Uterus (tissue), 4 donors: ENCODE results near the gene SNRPF. TPM values are rescaled to one million over a fixed set of nuclear protein-coding genes. Genes with fewer than 3 reads are reported as not detected.
"Not testable (repeated sequence)": the region's sequence is repeated elsewhere in the genome, so short reads cannot be mapped to it uniquely, and the experiment has no call there.

Source experiments
- DNase-seq, 2 donors: peaks; one replicate each; pipeline ENCODE4 v3.0.0-alpha.2; 2019 to 2020
- H3K27ac ChIP-seq, 2 donors: fragments of 200-600 bp; sonication (generic); 1 replicate in 1 of 2; 2 replicates in 1 of 2; pipeline ENCODE4 v1.5.1; 2016 to 2018
- H3K27me3 ChIP-seq, 2 donors: fragments of 200-600 bp; sonication (generic); one replicate each; pipeline ENCODE4 v1.5.1; 2018 to 2019; ENCODE audit warnings: control low read depth in 1 of 2
- H3K36me3 ChIP-seq, 2 donors: fragments of 200-600 bp; sonication (generic); one replicate each; pipeline ENCODE4 v1.5.1; 2019; ENCODE audit warnings: control low read depth in 1 of 2
- H3K4me1 ChIP-seq, 2 donors: fragments of 200-600 bp; sonication (generic); one replicate each; pipeline ENCODE4 v1.5.1; 2018 to 2019; ENCODE audit warnings: control low read depth in 1 of 2
- H3K4me3 ChIP-seq, 2 donors: fragments of 200-600 bp; sonication (generic); 1 replicate in 1 of 2; 2 replicates in 1 of 2; pipeline ENCODE4 v1.5.1; 2018 to 2019; ENCODE audit warnings: mild to moderate bottlenecking in 1 of 2
- H3K9me3 ChIP-seq, 2 donors: fragments of 200-600 bp; sonication (generic); one replicate each; pipeline ENCODE4 v1.5.1; 2019; ENCODE audit warnings: control low read depth in 1 of 2
- POLR2A ChIP-seq, 2 donors: fragments of 450-650 bp; IDR thresholded peaks; one replicate each; pipeline ENCODE4 v1.6.1; 2016; ENCODE audit warnings: antibody characterized with exemption in 2 of 2, mild to moderate bottlenecking in 1 of 2, moderate library complexity in 1 of 2
- intact Hi-C: fragments of 100-400 bp; cut with DNase I; formaldehyde crosslinking; loops from one replicate; pipeline ENCODE4 v1.15.1; 2023; ENCODE audit warnings: low total_unique reads
- total RNA-seq, 4 donors: library from RNA; depleted of rRNA in 3 of 4; stranded (reverse); fragments of >200 nt in 3 of 4; gene quantifications; one replicate each; pipeline versions ENCODE4 v1.1.0 to v1.2.4, GENCODE V29; 2014 to 2023
- TF ChIP-seq, protein P1 (sequence below), 4 experiments: fragments of 200-600 bp in 2 of 4; fragments of 450-650 bp in 2 of 4; sonication (generic) in 2 of 4; IDR thresholded peaks; one replicate each; pipeline ENCODE4 v1.5.1; 2016 to 2019; ENCODE audit warnings: antibody characterized with exemption in 4 of 4, mild to moderate bottlenecking in 2 of 4, moderate library complexity in 1 of 4
- donor health status: DM: yes; HTN: yes; CAD: no.

Gene SNRPF
- total RNA-seq, 4 donors from 2014 or later, result 0.26 to 23.1 (median 16.1) TPM

GRCh38 chr12:95836630-95837239 is 22.0 kb upstream of the SNRPF start:
- Histone ChIP-seq H3K27ac (no peak overlapping the region), H3K36me3 (no peaks in the 10 kb centered on the region), H3K9me3 (no peaks in the 10 kb centered on the region), H3K27me3 (no peaks in the 10 kb centered on the region), H3K4me3 (no peak overlapping the region), H3K4me1 (no peaks in the 10 kb centered on the region)
- no peak for TF ChIP-seq POLR2A (IDR thresholded peaks at IDR 0.05)
- TF ChIP-seq, protein P1, sequence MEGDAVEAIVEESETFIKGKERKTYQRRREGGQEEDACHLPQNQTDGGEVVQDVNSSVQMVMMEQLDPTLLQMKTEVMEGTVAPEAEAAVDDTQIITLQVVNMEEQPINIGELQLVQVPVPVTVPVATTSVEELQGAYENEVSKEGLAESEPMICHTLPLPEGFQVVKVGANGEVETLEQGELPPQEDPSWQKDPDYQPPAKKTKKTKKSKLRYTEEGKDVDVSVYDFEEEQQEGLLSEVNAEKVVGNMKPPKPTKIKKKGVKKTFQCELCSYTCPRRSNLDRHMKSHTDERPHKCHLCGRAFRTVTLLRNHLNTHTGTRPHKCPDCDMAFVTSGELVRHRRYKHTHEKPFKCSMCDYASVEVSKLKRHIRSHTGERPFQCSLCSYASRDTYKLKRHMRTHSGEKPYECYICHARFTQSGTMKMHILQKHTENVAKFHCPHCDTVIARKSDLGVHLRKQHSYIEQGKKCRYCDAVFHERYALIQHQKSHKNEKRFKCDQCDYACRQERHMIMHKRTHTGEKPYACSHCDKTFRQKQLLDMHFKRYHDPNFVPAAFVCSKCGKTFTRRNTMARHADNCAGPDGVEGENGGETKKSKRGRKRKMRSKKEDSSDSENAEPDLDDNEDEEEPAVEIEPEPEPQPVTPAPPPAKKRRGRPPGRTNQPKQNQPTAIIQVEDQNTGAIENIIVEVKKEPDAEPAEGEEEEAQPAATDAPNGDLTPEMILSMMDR (IDR thresholded peaks at IDR 0.05), result no peak
- no peak for DNase-seq
- intact Hi-C loops, result no loop called here

DNA sequence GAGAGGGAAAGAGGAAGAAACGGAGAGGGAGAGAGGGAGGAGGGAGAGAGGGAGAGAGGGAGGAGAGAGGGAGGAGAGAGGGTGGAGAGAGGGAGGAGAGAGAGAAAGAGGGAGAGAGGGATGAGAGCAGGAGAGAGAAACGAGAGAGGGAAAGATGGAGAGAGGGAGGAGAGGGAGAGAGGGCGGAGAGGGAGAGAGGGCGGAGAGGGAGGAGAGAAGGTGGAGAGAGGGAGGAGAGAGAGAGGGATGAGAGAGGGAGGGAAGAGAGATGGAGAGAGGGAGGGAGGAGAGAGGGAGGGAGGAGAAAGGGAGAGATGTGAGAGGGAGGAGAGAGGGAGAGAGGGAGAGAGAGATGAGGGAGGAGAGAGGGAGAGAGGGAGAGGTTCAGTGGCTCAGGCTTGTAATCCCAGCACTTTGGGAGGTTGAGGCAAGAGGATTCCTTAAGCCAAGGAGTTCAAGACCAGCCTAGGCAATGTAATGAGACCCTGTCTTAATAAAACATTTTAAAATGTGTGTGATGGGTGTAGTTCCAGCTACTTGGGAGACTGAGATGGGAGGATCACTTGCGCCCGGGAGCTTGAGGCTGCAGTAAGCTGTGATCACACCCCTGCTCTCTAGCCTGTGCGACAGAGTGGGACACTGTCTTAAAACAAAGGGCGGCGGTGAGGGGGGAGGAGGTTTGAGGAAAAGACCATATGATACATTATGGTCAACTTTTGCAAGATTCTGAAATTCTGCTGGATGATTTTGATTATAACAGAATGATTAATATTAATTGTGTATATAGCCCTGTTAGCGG is 21.3 kb upstream of the SNRPF start:
- H3K27ac ChIP-seq, result no peak overlapping the region
- TF ChIP-seq, protein P1 (IDR thresholded peaks at IDR 0.05), result no peak
- no peak for TF ChIP-seq POLR2A (IDR thresholded peaks at IDR 0.05)
- H3K4me3 ChIP-seq, result no peak overlapping the region

GRCh38 chr12:95838125-95838524 is 20.6 kb upstream of the SNRPF start:
- H3K36me3 ChIP-seq, result no peaks in the 10 kb centered on the region
- H3K27ac ChIP-seq, result no peak overlapping the region
- intact Hi-C loops, result no loop called here
- TF ChIP-seq POLR2A (IDR thresholded peaks at IDR 0.05), result no peak
- TF ChIP-seq, protein P1 (IDR thresholded peaks at IDR 0.05), result no peak
- H3K9me3 ChIP-seq, result no peaks in the 10 kb centered on the region
- no peaks in the 10 kb centered on the region for H3K4me1 ChIP-seq
- H3K4me3 ChIP-seq, result no peak overlapping the region
- H3K27me3 ChIP-seq, result no peaks in the 10 kb centered on the region
- DNase-seq, result no peak

More for the DNA sequence above, 21.3 kb upstream of the SNRPF start:
- Histone ChIP-seq H3K36me3 (no peaks in the 10 kb centered on the region), H3K9me3 (no peaks in the 10 kb centered on the region), H3K27me3 (no peaks in the 10 kb centered on the region), H3K4me1 (no peaks in the 10 kb centered on the region)
- intact Hi-C loops, result no loop called here
- DNase-seq, result no peak

- intact Hi-C loops, H3K36me3 ChIP-seq, H3K27me3 ChIP-seq, H3K27ac ChIP-seq, H3K9me3 ChIP-seq, DNase-seq, H3K4me1 ChIP-seq, H3K4me3 ChIP-seq: not testable (repeated sequence)
Measured at GRCh38 chr12:95842426-95842825, 16.3 kb upstream of the SNRPF start.

GRCh38 chr12:95848575-95849388 is 10.0 kb upstream of the SNRPF start:
- H3K9me3 ChIP-seq, result no peaks in the 10 kb centered on the region
- no peak for TF ChIP-seq POLR2A (IDR thresholded peaks at IDR 0.05)
- TF ChIP-seq, protein P1 (IDR thresholded peaks at IDR 0.05), result no peak
- intact Hi-C loops, result no loop called here
- DNase-seq, result no peak
- H3K27me3 ChIP-seq, result no peaks in the 10 kb centered on the region
- no peak overlapping the region for H3K4me3 ChIP-seq
- no peak overlapping the region for H3K27ac ChIP-seq
- H3K4me1 ChIP-seq, result no peaks in the 10 kb centered on the region
- H3K36me3 ChIP-seq, result no peaks in the 10 kb centered on the region
